GM19455 (cell line): Measurements from ENCODE around the gene VOPP1.
"Not testable (repeated sequence)": the region's sequence is repeated elsewhere in the genome, so short reads cannot be mapped to it uniquely, and the experiment has no call there.

Experiments used
- ATAC-seq: cut with Tn5 transposase; IDR thresholded peaks from one replicate; pipeline ENCODE4 v1.9.1; 2021; ENCODE audit not compliant: unreplicated experiment

The VOPP1 gene

GRCh38 chr7:55512635-55513191, 59.6 kb downstream of the VOPP1 start:
- ATAC-seq = no peak

DNA sequence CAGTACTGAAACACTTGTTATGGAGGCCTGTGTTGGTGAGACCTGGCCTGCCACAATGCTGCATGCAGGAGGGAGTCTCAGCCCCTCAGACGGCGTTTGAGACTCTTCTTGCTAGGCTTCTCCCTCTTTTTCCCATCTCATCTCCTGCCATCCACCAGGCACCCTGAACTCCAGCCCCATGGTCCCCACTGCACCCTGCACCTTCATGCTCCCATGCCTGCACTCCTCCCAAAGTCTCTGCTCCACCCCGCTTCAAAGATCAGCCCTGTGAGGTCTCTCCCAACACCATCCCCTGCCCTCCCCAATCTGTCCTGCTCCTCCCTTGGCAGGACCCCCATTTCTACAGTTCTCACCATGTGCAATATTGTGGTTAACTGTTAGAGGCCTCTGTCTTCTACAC, 61.7 kb downstream of the VOPP1 start:
- ATAC-seq = no peak

- ATAC-seq = not testable (repeated sequence)
These were observed 62.1 kb downstream of the VOPP1 start for GRCh38 chr7:55510206-55510605.

DNA sequence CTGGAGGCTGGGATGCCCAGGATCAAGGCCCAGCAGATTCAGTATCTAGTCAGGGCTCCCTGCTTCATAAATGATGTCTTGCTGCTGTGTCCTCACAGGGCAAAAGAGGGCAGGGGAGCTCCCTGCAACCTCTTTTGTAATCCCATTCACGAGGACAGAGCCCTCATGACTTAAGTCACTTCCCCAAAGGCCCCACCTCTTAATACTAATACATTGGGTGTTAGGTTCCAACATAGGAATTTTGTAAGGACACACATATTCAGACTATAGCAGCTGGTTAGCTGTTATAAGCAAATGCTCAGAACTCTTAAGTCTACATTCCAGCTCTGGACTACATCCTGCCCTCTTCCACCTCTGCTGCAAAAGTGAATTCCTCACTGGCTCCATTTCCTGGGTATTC, 63.0 kb downstream of the VOPP1 start:
- peak; percentile 3 for ATAC-seq

DNA sequence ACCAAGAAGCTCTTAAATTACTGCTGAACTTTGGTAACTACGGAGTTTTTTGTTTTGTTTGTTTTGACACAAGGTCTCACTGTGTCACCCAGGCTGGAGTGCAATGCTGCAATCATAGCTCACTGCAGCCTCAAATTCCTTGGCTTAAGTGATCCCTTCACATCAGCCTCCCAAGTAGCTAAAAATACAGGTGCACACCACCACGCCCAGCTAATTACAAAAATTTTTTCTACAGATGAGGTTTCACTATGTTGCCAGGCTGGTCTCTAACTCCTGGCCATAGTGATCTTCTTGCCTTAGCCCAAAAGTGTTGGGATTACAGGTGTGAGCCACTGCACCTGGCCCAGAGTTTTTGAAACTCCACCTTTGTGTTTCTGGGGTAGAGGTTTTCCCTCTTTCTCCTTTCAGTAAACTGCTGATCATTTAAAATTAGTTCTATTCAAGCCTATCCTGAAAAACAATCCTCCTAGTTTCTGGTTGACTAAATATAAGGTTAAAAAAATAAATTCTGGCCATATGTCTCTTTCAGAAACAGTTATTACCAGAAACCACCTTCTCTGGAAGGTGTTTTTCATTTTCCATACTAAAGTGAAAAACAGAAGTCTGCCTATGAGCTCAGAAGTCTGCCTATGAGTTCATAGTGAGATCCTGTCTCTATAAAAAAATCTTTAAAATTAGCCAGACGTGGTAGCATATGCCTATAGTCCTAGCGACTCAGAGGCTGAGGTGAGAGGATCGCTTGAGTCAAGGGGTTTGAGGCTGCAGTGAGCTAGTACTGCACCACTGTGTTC, 63.9 kb downstream of the VOPP1 start:
- peak; percentile 76 for ATAC-seq

DNA sequence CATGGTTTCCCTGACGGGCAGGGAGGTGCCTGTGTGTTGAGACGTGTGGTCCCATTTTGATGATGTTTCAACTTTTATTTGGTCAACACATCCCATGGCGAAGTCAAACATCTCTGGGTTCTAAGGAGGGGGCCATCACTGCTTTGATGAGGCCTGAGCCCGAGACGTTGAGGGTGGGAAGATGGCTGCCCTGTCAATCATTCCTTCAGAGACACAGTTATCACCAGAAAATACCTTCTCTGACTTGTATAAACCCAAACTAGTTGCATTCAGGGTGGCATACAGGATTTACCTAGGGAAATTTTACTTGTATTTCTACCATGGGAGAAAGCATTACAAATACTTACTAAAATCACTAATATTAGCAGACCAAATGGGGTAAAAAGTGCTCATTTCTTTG, 64.6 kb downstream of the VOPP1 start:
- no peak for ATAC-seq

DNA sequence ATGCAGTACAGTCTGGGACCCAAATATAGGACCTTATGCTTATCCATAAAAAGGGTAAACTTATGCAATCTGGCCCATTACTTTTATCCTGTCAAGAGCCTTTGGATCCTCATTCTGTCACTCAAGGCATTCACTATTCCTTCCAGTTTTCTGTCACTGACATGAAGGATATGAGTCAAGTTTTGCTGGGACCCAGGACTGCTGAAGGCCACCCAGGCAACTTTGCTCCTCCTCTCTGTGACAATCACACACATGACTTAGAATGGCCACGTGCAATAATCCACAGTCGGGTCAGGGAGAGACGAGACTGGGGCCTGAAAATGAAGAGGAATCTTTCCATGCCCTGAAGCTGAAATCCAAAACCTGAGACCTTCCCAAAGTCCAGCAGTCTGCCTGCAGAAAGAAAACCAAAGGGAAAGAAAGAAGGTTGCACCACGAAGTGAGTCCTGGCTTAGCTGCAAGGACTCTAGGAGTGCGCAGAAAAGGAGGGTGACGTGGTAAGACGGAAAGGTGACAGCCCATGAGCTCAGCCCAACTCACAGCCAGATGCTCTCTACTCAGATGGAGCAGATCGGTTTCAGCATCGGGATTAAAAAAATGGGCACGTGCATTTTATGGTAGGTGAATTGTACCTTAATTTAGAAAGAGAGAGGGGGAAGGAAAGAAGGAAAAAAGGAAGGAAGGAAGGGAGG, 67.2 kb downstream of the VOPP1 start:
- no peak for ATAC-seq

- no peak for ATAC-seq
These were observed 68.0 kb downstream of the VOPP1 start for GRCh38 chr7:55504093-55504859.

- no peak for ATAC-seq
These were observed 69.4 kb downstream of the VOPP1 start for GRCh38 chr7:55502858-55503440.

DNA sequence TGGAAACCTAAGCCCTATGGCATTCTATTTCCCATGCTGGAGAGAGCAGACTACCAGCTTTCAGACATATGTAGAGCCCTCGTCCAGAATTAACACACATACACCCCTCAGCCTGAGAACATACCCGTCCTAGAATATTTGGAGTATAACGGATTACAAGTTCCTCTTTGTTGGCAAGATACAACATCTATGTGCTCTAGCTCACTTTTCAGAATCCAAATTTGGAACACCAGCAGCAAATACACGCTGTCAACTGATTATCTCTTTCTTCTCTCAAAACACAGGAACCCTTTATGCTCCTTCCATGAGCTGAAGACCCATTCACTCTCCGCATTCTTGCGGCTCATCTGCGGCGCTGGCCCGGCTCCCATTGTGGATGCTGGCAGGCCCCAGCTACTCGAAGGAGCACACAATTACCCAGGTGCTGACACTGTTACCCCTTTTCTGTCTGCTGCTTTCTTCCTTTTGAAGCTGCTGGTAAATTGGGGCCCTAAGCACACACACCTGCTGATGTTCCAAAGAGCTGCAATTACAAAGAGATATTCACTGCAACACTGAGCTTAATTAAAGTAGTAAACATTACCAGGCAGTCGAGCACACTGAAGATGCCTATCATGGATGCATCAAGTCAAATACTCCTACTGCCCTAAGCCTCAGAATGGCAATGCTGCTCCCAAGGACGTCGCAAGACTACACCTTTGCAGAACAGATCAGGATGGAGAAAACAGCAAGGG, 70.0 kb downstream of the VOPP1 start:
- no peak for ATAC-seq

DNA sequence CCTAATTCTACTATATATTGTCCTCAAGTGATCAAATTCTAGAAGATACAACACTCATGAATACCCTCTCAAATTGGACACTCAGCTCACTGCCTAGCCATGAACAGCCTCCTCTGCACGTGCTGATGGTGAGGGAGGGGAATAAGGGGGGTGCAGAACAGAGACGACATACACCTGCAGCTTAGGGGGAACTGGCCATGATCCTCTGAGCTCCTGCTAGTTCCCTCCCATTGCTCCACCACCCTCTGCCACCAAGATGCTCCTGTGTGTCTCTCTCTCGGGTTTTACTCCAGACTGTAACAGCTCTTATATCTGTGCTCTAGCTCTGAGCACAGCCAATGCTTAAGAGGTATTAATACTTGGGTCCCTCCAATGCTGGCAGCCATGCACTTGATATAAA, 70.7 kb downstream of the VOPP1 start:
- ATAC-seq = no peak

DNA sequence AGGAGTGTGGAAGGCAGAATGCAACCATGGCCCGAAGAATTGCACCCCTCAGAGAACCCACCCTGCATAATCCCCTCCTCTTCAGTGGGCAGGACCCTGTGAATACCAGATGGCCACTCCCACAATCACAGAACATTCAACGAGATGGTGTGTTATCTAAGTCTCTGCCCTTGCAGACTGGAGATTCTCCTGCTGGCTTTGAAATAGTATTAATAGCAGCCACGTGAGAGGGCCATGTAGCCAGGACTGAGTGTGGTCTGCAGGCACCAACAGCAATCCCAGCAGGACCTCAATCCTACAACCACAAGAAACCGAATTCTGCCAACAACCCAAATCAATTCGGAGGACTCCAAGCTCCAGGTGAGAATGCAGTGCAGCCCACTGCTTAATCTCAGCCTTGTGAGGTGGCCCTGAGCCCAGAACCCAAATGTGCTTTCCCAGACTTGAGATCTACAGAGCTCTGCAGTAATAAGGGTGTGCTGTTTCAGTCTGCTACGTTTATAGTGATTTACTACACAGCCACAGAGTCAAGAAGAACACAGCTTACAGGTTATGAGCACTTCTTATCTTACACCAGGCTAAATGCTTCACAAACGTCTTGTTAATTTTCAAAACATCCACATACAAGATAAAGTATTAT, 72.1 kb downstream of the VOPP1 start:
- ATAC-seq = no peak

DNA sequence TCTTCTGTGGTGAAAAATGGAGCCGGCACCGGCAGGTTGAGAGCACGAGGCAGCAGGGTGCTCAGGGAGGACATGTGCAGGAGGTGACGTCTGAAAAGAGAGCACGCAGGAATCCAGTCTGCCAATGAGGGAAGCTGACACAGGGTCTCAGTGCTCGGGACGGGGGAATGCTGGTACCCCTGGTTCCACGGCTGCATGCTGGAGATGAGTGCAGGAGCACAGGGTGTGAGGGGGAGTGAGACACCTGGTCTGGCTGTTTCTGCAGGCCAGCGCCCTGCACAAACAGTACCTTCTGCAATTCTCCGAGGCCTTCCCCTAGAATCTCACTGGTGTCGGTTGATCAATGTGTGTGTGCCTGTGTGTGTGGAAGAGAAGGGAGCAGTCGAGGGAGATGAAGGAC, 72.7 kb downstream of the VOPP1 start:
- no peak for ATAC-seq

DNA sequence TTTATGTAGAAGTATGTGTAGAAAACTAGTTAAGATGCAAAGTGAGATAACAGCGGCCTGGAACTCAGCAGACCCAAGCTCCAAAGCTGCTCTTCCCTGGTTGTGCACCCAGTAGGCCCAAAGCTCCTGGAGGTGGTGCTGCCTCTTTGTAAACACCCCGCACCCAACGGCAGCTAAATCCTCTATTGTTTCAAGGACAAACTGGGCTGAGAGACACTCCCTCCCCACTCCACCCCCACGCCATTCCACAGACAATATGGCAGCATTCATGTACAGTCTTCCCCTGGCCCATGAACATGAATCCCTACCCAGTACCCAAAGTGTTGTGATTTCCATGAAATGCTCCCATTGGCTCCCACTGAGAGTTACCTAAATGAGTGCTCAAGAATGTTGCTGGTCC, 73.5 kb downstream of the VOPP1 start:
- ATAC-seq = no peak

GRCh38 chr7:55498142-55498541, 74.2 kb downstream of the VOPP1 start:
- ATAC-seq = no peak

DNA sequence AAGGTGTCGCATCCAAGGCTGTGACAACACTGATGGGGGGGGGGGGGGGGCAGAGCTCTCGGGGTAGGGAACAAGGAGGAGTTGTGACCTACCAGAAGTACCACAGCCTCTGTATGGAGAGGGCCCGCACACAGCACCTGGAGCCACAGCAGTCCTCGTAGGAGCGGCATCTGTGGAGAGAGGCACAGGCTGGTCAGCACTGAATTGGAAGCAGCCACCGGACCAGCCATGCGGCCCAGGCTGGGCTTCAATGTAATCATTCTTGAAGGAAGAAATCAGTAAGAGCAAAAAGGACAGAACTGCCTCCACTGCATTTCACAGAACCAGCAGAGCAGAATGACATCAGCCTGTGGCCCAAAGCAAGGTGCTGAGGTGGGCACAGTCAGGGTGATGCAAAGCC, 74.8 kb downstream of the VOPP1 start:
- ATAC-seq = no peak

DNA sequence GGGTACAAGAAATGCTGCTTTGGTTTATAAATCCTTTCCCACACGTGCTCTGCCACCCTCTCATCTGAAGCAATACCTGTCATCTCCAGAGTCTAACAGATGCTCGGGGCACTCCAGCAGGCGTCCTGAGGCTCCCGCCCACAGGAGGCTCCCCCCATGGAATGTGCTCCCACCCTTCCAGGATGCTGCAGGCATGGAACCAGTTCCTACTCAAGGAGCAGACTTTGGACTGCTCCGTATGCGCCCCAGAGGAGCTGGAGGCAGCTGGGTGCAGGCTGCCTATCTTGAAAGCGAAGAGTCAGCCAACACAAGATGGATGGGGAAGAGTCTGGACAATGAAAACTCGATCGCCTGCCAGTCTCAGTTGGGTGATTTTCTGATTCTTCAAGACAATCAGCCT, 75.4 kb downstream of the VOPP1 start:
- ATAC-seq = no peak

DNA sequence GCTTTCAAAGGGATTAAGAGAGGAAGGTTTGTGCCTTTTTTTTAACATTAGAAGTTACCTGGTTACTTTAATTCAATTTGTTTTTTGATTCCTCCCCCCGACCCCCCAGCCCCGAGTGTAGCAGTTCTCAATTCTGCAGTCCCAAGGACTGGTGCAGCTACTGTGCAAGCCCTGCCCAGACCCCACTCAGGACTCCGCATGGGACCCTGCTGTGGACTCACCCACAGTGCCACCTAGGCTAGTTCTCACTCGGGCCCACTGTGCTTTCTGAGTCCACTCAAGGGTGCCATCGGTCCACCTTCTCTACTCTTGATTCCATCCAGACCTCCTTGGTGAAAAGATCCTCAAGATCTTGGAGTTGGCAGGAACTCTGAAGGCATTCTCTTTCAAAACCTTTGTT, 77.4 kb downstream of the VOPP1 start:
- ATAC-seq = no peak

GRCh38 chr7:55493408-55493807, 78.9 kb downstream of the VOPP1 start:
- no peak for ATAC-seq

DNA sequence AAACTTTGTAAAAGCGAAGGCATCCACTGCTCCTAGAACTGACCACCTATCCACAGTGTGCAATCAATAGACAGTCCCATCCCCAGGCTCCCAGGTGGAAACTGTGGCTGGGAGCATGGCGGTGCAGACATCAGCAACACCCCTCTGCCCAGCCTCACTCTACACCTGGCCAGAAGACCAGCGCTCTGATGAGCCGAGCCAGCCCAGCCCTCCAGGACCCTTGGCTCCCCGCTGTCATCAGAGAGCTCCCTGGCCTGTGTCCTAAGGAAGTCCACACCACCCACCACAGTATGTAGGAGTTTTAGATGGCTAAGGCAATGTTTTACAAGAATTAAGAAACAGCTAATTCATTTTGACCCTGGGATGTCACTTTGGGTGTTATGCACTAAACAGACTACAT, 81.0 kb downstream of the VOPP1 start:
- no peak for ATAC-seq
